B cell (primary cell): ENCODE data around the gene CHST8.

Source experiments
- CTCF ChIP-seq: fragments of 200-600 bp; IDR thresholded peaks from one replicate; pipeline ENCODE4 v1.8.0; 2022; ENCODE audit warnings: antibody characterized with exemption, mild to moderate bottlenecking
- EZH2 ChIP-seq: IDR thresholded peaks from 2 replicates; pipeline ENCODE4 v1.6.1; 2012; ENCODE audit warnings: borderline replicate concordance, low read depth, mild to moderate bottlenecking, moderate library complexity, low read length; ENCODE audit not compliant: insufficient read depth, poor library complexity, severe bottlenecking

GRCh38 chr19:33781996-33782395, 160.2 kb downstream of the CHST8 start:
- no peak for TF ChIP-seq CTCF
- no peak for TF ChIP-seq EZH2
